ENCODE data around the gene CFAP65.

Gene CFAP65

DNA sequence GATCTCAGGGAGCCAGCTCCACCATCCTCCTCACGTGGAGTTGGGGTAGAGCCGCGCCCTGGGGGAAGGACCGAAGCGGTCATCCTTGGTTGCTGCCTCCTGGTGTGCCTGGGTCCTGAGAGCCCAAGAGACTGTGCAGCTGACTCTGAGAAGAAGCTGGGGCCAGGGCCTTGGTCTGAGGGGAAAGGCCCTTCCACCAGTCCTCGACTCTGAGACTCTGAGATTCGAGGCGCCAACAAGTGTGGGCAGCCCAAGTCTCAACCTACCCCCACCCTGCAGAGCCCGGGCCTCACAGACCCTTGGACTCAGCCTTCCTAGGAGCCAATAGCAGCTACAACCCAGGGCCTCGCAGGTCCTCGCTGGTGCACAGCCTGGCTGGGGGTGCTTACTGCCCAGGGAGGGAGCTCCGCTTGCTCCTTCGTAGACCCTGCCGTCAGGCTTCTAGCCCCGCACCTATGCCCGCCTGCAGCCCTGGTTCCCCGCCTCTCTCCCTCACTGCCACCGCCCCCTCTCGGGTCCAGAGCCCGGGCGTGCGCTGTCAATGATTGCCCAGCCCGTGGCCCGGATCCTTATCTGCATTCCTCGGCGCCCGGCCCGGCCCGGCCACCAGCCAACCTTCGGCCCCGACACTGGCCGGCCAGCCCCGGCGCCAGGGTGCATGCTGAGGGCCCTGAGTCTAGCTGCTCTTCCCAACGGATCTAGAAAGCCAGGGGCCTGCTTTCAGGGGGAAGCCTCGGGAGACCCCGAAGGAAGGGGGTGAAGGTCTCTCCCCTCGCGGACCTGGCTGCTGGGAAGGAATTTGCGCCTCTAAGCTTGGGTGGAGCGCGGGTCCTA is 17.4 kb upstream of the CFAP65 start:
- DNase-seq (ENCODE audit: low read depth) = no peak
- no peak overlapping the region for H3K4me3 ChIP-seq (ENCODE audit: control insufficient read depth, low read depth, low read length)

DNA sequence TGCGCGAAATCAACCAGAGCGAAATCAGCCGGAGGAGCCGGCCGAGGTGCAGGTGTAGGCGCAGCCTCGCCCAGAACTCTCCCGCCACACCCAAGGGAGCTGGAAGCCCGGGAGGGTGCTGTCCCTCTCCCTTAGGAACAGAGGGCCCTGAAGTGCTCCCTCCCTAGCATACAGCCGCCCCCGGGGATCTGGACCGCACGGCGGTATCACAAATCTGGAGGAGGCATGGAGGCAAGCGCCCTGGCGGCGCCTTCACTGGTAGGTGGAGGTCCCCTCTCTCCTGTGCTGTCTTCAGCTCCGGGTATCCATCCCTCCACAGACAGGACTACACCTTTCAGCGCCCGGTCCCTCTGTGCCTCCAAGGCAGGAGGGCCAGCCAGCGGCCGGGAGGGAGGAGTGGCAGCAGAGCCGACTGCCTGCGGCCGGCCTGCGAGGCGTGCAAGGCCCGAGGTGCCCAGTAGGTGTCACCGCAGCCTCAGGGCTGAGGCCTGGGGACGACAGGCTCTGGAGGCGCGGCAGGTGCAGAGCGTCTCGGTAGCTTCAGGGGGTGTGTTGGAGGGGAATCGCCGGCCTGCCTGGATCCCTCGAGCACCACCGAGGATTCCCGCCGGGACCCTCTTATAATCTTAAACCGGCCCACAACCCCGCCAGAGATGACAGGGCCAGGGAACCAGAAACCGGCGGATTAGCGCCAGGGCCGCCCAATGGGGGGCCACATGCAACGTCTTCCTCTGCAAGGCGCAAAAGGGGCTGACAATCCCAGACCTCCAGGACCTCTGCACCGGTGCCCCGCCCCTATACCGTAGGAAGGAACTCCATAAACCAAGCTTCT is 16.6 kb upstream of the CFAP65 start:
- TF ChIP-seq, protein P1, sequence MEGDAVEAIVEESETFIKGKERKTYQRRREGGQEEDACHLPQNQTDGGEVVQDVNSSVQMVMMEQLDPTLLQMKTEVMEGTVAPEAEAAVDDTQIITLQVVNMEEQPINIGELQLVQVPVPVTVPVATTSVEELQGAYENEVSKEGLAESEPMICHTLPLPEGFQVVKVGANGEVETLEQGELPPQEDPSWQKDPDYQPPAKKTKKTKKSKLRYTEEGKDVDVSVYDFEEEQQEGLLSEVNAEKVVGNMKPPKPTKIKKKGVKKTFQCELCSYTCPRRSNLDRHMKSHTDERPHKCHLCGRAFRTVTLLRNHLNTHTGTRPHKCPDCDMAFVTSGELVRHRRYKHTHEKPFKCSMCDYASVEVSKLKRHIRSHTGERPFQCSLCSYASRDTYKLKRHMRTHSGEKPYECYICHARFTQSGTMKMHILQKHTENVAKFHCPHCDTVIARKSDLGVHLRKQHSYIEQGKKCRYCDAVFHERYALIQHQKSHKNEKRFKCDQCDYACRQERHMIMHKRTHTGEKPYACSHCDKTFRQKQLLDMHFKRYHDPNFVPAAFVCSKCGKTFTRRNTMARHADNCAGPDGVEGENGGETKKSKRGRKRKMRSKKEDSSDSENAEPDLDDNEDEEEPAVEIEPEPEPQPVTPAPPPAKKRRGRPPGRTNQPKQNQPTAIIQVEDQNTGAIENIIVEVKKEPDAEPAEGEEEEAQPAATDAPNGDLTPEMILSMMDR (conservative IDR thresholded peaks at IDR 0.05; ENCODE audit: control insufficient read depth, insufficient read depth, low read depth, low read length) = peak; percentile 68
- no peak overlapping the region for H3K4me3 ChIP-seq (ENCODE audit: control insufficient read depth, low read depth, low read length)
- DNase-seq (ENCODE audit: low read depth) = peak; percentile 58

More for the DNA sequence above, 17.4 kb upstream of the CFAP65 start:
- TF ChIP-seq, protein P1 (conservative IDR thresholded peaks at IDR 0.05; ENCODE audit: control insufficient read depth, insufficient read depth, low read depth, low read length) = no peak

DNA sequence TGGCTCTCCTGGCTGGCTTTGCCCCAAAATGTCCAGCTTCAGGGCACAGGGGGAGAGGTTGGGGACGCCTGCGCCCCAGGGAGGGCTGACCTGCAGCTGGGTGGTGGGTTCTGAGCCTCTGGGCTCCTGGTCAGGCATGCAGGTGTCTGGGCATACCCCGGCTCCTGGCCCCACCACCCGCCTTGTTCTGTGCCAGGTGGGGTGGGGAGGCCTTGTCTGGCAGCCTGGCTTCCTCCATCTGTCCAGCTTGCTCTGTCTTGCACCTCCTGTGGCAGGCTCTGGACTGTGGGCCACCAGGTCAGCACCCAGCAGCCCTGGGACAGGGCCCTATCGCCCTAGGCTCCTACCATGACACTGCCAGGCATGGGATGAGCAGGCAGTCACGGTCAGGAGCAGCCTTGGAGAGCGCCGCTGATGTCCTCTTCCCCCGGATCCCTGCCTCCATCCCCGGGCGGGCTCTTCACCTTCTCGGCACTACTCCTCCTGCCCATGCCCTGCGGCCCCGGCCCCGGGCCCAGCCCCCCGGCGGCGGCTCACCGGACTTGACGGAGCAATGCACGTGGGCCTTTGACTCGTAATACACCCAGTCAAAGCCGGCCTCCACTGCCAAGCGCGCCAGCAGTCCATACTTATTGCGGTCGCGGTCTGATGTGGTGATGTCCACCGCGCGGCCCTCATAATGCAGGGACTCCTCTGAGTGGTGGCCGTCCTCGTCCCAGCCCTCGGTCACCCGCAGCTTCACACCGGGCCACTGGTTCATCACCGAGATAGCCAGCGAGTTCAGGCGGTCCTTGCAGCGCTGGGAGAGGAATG is 15.8 kb upstream of the CFAP65 start:
- no peak overlapping the region for H3K4me3 ChIP-seq (ENCODE audit: control insufficient read depth, low read depth, low read length)
- TF ChIP-seq, protein P1 (conservative IDR thresholded peaks at IDR 0.05; ENCODE audit: control insufficient read depth, insufficient read depth, low read depth, low read length) = no peak
- DNase-seq (ENCODE audit: low read depth) = no peak

DNA sequence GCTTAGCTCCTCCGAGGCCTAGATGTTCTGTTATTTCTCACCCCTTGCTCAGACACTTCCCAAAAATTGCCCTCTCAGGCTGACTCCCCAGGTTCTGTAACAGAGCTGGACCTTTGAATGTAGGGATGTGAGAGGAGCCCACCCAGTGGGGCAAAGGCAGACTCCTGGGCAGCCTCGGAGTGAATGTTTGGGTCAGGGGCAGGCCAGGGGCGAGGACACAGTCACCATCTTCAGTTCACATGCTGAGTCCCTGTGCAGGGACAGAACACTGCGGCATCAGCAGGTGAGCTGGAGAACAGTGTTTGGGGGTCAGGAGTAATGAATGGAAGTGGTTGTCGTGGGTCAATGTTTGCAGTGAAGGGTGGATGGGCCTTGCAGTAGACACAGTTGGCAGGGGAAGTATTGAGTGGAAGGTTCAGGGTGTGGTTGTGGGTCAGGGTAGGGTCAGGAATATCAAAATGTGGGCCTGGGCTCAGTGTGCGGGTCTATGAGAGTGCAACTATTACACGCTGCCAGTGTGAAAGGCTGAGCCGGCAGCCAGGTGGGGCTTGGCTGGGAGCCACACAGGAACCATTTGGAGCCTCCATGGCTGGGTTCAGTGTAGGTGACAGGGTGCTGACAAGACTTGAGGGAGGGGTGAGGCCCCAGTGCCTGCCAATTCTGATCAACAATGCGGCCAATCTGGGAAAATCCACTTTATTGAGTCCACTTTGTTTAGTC is 15.0 kb upstream of the CFAP65 start:
- no peak for DNase-seq (ENCODE audit: low read depth)
- TF ChIP-seq, protein P1 (conservative IDR thresholded peaks at IDR 0.05; ENCODE audit: control insufficient read depth, insufficient read depth, low read depth, low read length) = no peak
- H3K4me3 ChIP-seq (ENCODE audit: control insufficient read depth, low read depth, low read length) = no peak overlapping the region

DNA sequence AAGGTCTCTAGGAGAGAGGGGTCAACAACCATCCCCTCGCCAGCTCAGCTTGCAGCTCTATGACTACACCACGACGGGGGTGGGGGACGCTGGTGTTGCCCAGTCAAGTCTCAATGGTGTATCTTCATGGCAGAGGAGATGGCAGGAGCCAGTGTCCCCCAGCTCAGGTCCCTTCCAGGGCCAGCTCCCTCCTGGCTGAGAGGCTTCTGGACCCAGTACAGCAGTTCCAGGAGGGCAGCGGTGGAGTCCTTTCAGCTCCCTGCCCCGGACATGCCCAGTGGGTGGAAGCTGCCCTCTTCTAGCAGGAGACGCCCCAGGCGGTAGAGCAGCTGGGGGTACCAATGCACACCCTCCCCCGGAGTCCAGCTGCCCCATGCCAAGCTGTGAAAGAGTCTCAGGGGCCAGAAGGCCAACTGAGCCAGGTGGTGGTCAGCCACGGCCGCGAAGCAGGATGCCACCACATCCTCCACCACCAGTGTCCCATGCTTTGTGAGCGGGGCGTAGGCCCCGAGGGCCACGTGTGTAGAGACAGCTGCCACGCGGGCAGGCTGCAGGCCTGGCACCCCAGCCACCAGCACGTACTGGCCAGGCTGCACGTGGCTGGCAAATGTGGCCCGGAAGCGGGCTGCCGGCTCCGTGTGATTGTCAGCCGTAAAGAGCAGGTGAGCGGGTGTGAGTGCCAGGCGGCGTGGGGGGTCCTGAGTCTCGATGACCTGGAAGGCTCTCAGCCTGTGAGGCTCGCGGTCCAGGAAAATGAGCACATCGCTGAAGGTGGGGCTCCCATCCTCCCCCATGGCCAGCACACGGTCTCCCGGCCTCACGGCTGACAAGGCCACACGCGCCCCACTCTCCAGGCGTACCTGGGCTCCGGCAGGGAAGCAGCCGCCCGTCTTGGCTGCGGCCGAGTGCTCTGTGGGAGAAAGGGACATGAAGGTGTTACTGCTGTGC is 13.9 kb upstream of the CFAP65 start:
- no peak overlapping the region for H3K4me3 ChIP-seq (ENCODE audit: control insufficient read depth, low read depth, low read length)
- TF ChIP-seq, protein P1 (conservative IDR thresholded peaks at IDR 0.05; ENCODE audit: control insufficient read depth, insufficient read depth, low read depth, low read length) = no peak
- DNase-seq (ENCODE audit: low read depth) = no peak
